Loucy (cell line): ENCODE measurements around the gene WDR4.
"Not testable (repeated sequence)": the region's sequence is repeated elsewhere in the genome, so short reads cannot be mapped to it uniquely, and the experiment has no call there.

Source experiments
- H2AFZ ChIP-seq: fragments of 200-600 bp; sonication (generic); 2 replicates; pipeline ENCODE4 v1.6.0; 2016; ENCODE audit warnings: antibody characterized with exemption, mild to moderate bottlenecking, low read length, moderate library complexity
- H3F3A ChIP-seq: fragments of 200-600 bp; 2 replicates; pipeline ENCODE4 v1.6.0; 2016; ENCODE audit warnings: antibody characterized with exemption, low read depth, mild to moderate bottlenecking
- H3K27me3 ChIP-seq: fragments of 200-600 bp; sonication (generic); 2 replicates; pipeline ENCODE4 v1.6.1; 2014; ENCODE audit warnings: low read length, mild to moderate bottlenecking; ENCODE audit not compliant: insufficient read depth, poor library complexity, severe bottlenecking
- H3K36me3 ChIP-seq: fragments of 200-600 bp; sonication (generic); 2 replicates; pipeline ENCODE4 v1.6.1; 2016; ENCODE audit warnings: low read length; ENCODE audit not compliant: insufficient read depth
- H3K4me1 ChIP-seq: fragments of 200-600 bp; sonication (generic); 2 replicates; pipeline ENCODE4 v1.5.1; 2014; ENCODE audit warnings: low read length, mild to moderate bottlenecking; ENCODE audit not compliant: insufficient read depth, poor library complexity, severe bottlenecking
- H3K4me2 ChIP-seq: fragments of 200-600 bp; sonication (generic); 2 replicates; pipeline ENCODE4 v1.6.0; 2014; ENCODE audit warnings: antibody characterized with exemption, low read length, low read depth, mild to moderate bottlenecking; ENCODE audit not compliant: poor library complexity, severe bottlenecking
- H3K4me3 ChIP-seq: fragments of 200-600 bp; sonication (generic); 2 replicates; pipeline ENCODE4 v1.5.1; 2014; ENCODE audit warnings: low read length, mild to moderate bottlenecking, mixed read lengths; ENCODE audit not compliant: poor library complexity, severe bottlenecking
- H3K79me2 ChIP-seq: fragments of 200-600 bp; sonication (generic); 2 replicates; pipeline ENCODE4 v1.6.1; 2014; ENCODE audit warnings: low read length; ENCODE audit not compliant: insufficient read depth
- H3K9ac ChIP-seq: fragments of 200-600 bp; sonication (generic); 2 replicates; pipeline ENCODE4 v1.6.0; 2014; ENCODE audit warnings: mild to moderate bottlenecking, low read depth, low read length, moderate library complexity; ENCODE audit not compliant: poor library complexity, severe bottlenecking
- H3K9me2 ChIP-seq: fragments of 200-600 bp; sonication (generic); replicated peaks from 2 replicates; pipeline ENCODE4 v1.6.1; 2016; ENCODE audit warnings: low read depth, low read length, mixed read lengths
- H3K9me3 ChIP-seq: fragments of 200-600 bp; sonication (generic); 2 replicates; pipeline ENCODE4 v1.6.1; 2014; ENCODE audit warnings: mild to moderate bottlenecking, antibody characterized with exemption, low read length, low read depth; ENCODE audit not compliant: insufficient read depth
- H4K20me1 ChIP-seq: fragments of 200-600 bp; sonication (generic); 2 replicates; pipeline ENCODE4 v1.6.0; 2014; ENCODE audit warnings: antibody characterized with exemption, low read length, mild to moderate bottlenecking; ENCODE audit not compliant: insufficient read depth, poor library complexity, severe bottlenecking
- EZH2phosphoT487 ChIP-seq: fragments of 200-600 bp; IDR thresholded peaks from 2 replicates; pipeline ENCODE4 v1.6.1; 2018; ENCODE audit warnings: antibody characterized with exemption, mild to moderate bottlenecking, moderate library complexity, borderline replicate concordance
- TF ChIP-seq, protein P1 (sequence below): fragments of 200-600 bp; sonication (generic); conservative IDR thresholded peaks from 2 replicates; pipeline ENCODE4 v1.5.1; 2014; ENCODE audit warnings: mild to moderate bottlenecking, antibody characterized with exemption, low read length

WDR4 gene

DNA sequence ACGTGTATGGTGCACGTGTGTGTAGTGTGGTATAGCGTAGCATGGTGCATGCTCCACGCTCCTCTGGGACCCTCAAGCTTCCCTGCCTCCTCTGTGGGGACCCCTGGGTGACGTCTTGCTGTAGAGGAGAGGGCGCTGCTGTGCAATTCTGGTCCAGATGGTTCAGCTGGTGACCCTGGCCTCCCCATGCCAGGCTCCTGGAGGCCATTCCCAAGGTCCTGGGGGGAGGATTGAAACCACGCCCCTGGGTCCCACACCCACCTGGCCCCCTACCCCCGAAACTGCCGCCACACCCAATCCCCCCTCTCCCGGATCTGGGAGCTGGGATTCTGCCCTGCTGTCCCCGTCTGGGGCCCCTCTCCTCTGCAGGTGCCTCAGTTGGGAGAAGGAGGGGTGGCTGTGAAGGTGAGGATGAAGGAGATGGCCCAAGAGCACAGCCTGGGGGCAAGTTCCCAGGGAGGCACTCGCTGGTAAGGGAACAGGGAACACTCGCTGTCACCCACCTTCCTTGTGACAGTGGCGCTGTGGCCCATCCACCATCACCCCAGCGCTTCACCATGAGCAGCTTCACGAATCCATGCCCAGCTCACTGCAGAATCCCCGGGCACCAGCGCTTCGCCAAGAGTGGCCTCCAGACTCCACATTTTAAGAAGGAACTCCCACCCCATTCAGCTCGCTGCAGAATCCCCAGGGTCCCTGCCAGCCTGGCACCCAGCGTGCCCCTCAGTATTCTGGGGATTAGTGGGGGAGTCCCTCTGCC lies 38.0 kb downstream of the WDR4 start:
- no peaks in the 10 kb centered on the region for H3K4me1 ChIP-seq
- TF ChIP-seq, protein P1, sequence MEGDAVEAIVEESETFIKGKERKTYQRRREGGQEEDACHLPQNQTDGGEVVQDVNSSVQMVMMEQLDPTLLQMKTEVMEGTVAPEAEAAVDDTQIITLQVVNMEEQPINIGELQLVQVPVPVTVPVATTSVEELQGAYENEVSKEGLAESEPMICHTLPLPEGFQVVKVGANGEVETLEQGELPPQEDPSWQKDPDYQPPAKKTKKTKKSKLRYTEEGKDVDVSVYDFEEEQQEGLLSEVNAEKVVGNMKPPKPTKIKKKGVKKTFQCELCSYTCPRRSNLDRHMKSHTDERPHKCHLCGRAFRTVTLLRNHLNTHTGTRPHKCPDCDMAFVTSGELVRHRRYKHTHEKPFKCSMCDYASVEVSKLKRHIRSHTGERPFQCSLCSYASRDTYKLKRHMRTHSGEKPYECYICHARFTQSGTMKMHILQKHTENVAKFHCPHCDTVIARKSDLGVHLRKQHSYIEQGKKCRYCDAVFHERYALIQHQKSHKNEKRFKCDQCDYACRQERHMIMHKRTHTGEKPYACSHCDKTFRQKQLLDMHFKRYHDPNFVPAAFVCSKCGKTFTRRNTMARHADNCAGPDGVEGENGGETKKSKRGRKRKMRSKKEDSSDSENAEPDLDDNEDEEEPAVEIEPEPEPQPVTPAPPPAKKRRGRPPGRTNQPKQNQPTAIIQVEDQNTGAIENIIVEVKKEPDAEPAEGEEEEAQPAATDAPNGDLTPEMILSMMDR: no peak
- no peak for TF ChIP-seq EZH2phosphoT487
- H3K36me3 ChIP-seq: peaks cover 60% of the 10 kb centered on the region

DNA sequence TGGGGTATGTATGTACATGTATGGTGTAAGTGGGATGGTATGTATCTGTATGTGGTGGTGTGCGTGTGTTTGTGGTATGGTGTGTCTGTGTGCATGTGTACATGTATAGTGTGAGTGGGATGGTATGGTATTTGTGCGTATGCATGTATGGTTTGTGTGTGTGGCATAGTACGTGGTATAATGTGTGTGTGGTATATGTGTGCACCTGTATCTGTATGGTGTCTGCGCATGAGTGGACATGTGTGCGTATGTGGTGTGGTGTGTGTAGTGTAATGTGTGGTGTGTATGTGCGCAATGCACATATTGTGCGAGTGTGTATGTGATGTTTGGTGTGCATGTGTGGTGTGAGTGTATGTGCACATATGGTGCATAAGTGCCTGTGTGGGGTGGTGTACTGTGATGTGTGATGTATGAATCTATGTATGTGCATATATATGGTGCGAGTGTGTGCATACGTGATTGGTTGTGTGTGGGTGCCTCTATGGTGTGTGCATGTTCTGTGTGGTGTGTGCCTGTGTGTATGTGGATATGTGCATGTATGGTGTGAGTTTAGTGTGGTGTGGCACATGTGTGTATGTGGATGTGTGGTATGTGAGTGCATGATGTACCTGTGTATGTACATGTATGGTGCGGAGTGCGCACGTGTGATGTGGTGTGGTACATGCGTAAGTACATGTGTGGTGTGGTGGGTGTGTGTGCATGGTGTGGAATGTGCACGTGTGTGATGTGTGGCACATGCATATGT lies 38.8 kb downstream of the WDR4 start:
- Histone ChIP-seq H3K9me2 (no peaks in the 10 kb centered on the region), H3F3A (no peaks in the 10 kb centered on the region), H3K79me2 (peaks cover 19% of the 10 kb centered on the region; the same call in 1 of the 2 replicates), H2AFZ (no peak overlapping the region), H3K27me3 (no peaks in the 10 kb centered on the region), H3K9ac (no peak overlapping the region), H4K20me1 (no peaks in the 10 kb centered on the region), H3K36me3 (peaks cover 58% of the 10 kb centered on the region), H3K9me3 (no peaks in the 10 kb centered on the region), H3K4me1 (no peaks in the 10 kb centered on the region), H3K4me2 (no peak overlapping the region), H3K4me3 (no peak overlapping the region)
- TF ChIP-seq EZH2phosphoT487: no peak
- TF ChIP-seq, protein P1: no peak

More for the DNA sequence above, 38.0 kb downstream of the WDR4 start:
- Histone ChIP-seq H2AFZ (no peak overlapping the region), H4K20me1 (no peaks in the 10 kb centered on the region), H3K4me3 (no peak overlapping the region), H3K27me3 (no peaks in the 10 kb centered on the region), H3K4me2 (no peak overlapping the region), H3K9me2 (no peaks in the 10 kb centered on the region), H3F3A (no peaks in the 10 kb centered on the region), H3K79me2 (peaks cover 19% of the 10 kb centered on the region; the same call in 1 of the 2 replicates), H3K9me3 (no peaks in the 10 kb centered on the region), H3K9ac (no peak overlapping the region)

DNA sequence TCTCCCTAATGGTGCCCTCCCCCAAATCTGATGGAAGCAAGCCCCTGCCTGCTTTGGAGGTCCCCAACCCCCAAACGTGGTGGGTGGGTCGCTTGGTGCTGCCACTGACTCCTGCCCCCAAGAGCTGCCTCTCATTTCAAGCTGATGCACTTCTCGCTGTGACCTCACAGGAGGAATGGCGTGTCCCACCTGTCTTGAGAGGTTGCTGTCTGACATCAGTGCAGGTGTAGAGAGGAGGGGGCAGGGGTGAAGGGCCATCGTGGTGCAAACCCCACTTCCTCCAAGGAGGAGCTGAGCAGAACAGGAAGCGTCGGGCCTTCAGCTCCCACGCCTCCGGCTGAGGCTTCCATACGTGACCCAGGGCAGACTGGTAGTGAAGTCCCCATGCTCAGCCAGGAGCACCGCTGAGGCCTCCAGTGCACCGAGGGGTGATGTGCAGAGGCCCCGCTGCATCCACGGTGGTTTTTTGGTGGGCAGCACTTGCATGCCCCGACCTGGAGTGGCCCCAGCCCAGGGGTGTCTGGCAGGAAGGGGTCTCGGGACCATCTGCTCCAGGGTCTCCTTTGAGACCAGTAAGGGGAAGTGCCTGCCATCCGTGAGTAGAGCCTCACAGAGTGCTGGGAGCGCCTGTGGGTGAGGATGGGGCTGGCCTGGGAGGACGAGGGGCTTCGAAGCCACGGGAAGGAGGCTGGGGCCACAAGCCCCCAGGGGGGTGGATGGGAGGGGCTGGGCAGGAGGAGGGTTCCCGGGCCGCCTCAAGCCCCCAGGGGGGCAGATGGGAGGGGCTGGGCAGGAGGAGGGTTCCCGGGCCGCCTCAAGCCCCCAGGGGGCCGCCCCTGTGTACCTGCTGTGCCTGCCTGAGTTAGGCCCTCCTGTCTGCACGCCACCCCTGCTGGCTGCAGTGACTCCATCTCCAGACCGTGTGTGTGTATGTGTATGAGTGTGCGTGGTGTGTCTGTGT lies 39.8 kb downstream of the WDR4 start:
- Histone ChIP-seq H4K20me1 (no peaks in the 10 kb centered on the region), H3K9ac (no peak overlapping the region), H3K27me3 (no peaks in the 10 kb centered on the region), H3K9me3 (no peaks in the 10 kb centered on the region), H3K4me1 (no peaks in the 10 kb centered on the region), H3K79me2 (peaks cover 9% of the 10 kb centered on the region; the same call in 1 of the 2 replicates), H3K4me3 (no peak overlapping the region), H3K36me3 (peaks cover 50% of the 10 kb centered on the region), H3F3A (no peaks in the 10 kb centered on the region), H3K4me2 (no peak overlapping the region), H3K9me2 (no peaks in the 10 kb centered on the region), H2AFZ (no peak overlapping the region)
- TF ChIP-seq, protein P1: no peak

DNA sequence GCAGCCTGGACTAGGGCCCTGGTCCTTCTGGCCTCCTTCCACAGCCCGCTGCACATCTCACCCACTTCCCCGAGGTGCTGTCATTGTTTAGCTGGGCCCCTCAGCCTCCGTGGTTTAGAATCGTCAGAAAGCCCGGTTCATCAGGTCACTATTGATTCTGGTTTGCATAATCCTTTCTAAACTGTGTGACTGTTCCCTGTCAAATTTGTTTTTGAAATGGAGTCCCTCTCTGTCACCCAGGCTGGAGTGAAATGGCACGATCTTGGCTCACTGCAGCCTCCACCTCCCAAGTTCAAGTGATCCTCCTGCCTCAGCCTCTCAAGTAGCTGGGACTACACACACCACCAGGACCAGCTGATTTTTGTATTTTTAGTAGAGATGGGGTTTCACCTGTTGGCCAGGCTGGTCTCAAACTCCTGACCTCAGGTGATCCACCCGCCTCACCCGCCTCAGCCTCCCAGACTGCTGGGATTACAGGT lies 41.1 kb downstream of the WDR4 start:
- not testable (repeated sequence) for H3K4me3 ChIP-seq, H3K9ac ChIP-seq, H3F3A ChIP-seq, H2AFZ ChIP-seq, H3K4me2 ChIP-seq, H3K27me3 ChIP-seq, H3K9me3 ChIP-seq, H3K4me1 ChIP-seq, H3K79me2 ChIP-seq, H4K20me1 ChIP-seq, H3K9me2 ChIP-seq
- peaks cover 41% of the 10 kb centered on the region for H3K36me3 ChIP-seq
